ENCODE results near the gene SPOCK2. TPM values are rescaled to one million over a fixed set of nuclear protein-coding genes. Genes with fewer than 3 reads are reported as not detected.

The SPOCK2 gene
- polyA plus RNA-seq, 3 donors: 0.20 to 1.6 (median 0.45) TPM

GRCh38 chr10:72092987-72093386 lies 4.6 kb upstream of the SPOCK2 start:
- Mint-ChIP-seq H3K9me3 (peaks cover 0 to 9% (median 4%) of the 10 kb centered on the region in 7 donors), H3K36me3 (peaks cover 25 to 29% of the 10 kb centered on the region in 2 donors), H3K4me1 (peaks cover 33% of the 10 kb centered on the region), H3K27ac (no peak overlapping the region), H3K4me3 (no peak overlapping the region), H3K27me3 (ENCODE audit: low read depth in 3 of 3) (peaks cover 13 to 17% (median 13%) of the 10 kb centered on the region in 3 donors)
- intact Hi-C loops (cut with micrococcal nuclease): no loop called here
- Histone ChIP-seq H3K4me3 (replicated peaks in 1 of 3; ENCODE audit: low read depth in 2 of 3, low read length in 3 of 3) (no peak overlapping the region), H3K9me3 (replicated peaks in 1 of 2; ENCODE audit: control insufficient read depth in 1 of 2, insufficient read depth in 1 of 2, low read length in 2 of 2) (no peaks in the 10 kb centered on the region), H3K27me3 (ENCODE audit: control insufficient read depth in 2 of 2, insufficient read depth in 2 of 2, low read length in 2 of 2) (peaks cover 8 to 11% of the 10 kb centered on the region in 2 donors), H4K20me1 (ENCODE audit: insufficient read depth, low read length) (no peaks in the 10 kb centered on the region), H3K79me2 (ENCODE audit: insufficient read depth, low read length) (no peaks in the 10 kb centered on the region), H3K9ac (ENCODE audit: insufficient read depth, low read length, poor library complexity, severe bottlenecking) (no peak overlapping the region), H3K4me1 (ENCODE audit: control insufficient read depth in 1 of 2, insufficient read depth in 2 of 2, low read length in 2 of 2) (peaks cover 20 to 24% of the 10 kb centered on the region in 2 donors), H2AFZ (ENCODE audit: insufficient read depth, low read depth, low read length, poor library complexity, severe bottlenecking) (no peak overlapping the region), H3K4me2 (replicated peaks; ENCODE audit: extremely low read depth, low read length, poor library complexity, severe bottlenecking) (no peak overlapping the region), H3K27ac (ENCODE audit: low read depth in 1 of 2, low read length in 2 of 2) (no peak overlapping the region), H3K36me3 (replicated peaks in 1 of 2; ENCODE audit: control insufficient read depth in 1 of 2, insufficient read depth in 2 of 2, low read length in 2 of 2) (peaks cover 0 to 15% of the 10 kb centered on the region in 2 donors)
- no peak for DNase-seq
- TF ChIP-seq, protein P1, sequence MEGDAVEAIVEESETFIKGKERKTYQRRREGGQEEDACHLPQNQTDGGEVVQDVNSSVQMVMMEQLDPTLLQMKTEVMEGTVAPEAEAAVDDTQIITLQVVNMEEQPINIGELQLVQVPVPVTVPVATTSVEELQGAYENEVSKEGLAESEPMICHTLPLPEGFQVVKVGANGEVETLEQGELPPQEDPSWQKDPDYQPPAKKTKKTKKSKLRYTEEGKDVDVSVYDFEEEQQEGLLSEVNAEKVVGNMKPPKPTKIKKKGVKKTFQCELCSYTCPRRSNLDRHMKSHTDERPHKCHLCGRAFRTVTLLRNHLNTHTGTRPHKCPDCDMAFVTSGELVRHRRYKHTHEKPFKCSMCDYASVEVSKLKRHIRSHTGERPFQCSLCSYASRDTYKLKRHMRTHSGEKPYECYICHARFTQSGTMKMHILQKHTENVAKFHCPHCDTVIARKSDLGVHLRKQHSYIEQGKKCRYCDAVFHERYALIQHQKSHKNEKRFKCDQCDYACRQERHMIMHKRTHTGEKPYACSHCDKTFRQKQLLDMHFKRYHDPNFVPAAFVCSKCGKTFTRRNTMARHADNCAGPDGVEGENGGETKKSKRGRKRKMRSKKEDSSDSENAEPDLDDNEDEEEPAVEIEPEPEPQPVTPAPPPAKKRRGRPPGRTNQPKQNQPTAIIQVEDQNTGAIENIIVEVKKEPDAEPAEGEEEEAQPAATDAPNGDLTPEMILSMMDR (IDR thresholded peaks at IDR 0.05): no peak
- WGBS (ENCODE audit: insufficient coverage): 80% methylated on average over 1 of the region's 2 CpGs

GRCh38 chr10:72092171-72092924 lies 4.0 kb upstream of the SPOCK2 start:
- Mint-ChIP-seq H3K27ac (no peak overlapping the region), H3K4me3 (no peak overlapping the region), H3K36me3 (peaks cover 23 to 24% of the 10 kb centered on the region in 2 donors), H3K9me3 (peaks cover 0 to 13% (median 4%) of the 10 kb centered on the region in 7 donors), H3K27me3 (ENCODE audit: low read depth in 3 of 3) (peaks cover 16 to 24% (median 17%) of the 10 kb centered on the region in 3 donors), H3K4me1 (peaks cover 36% of the 10 kb centered on the region)
- Histone ChIP-seq H3K27ac (ENCODE audit: low read depth in 1 of 2, low read length in 2 of 2) (no peak overlapping the region), H3K4me1 (ENCODE audit: control insufficient read depth in 1 of 2, insufficient read depth in 2 of 2, low read length in 2 of 2) (peaks cover 27 to 29% of the 10 kb centered on the region in 2 donors), H3K79me2 (ENCODE audit: insufficient read depth, low read length) (no peaks in the 10 kb centered on the region), H3K4me2 (replicated peaks; ENCODE audit: extremely low read depth, low read length, poor library complexity, severe bottlenecking) (no peak overlapping the region), H3K27me3 (ENCODE audit: control insufficient read depth in 2 of 2, insufficient read depth in 2 of 2, low read length in 2 of 2) (peaks cover 14 to 16% of the 10 kb centered on the region in 2 donors), H3K4me3 (replicated peaks in 1 of 3; ENCODE audit: low read depth in 2 of 3, low read length in 3 of 3) (no peak overlapping the region), H3K9ac (ENCODE audit: insufficient read depth, low read length, poor library complexity, severe bottlenecking) (no peak overlapping the region), H3K36me3 (replicated peaks in 1 of 2; ENCODE audit: control insufficient read depth in 1 of 2, insufficient read depth in 2 of 2, low read length in 2 of 2) (peaks cover 0 to 15% of the 10 kb centered on the region in 2 donors), H3K9me3 (replicated peaks in 1 of 2; ENCODE audit: control insufficient read depth in 1 of 2, insufficient read depth in 1 of 2, low read length in 2 of 2) (no peaks in the 10 kb centered on the region), H2AFZ (ENCODE audit: insufficient read depth, low read depth, low read length, poor library complexity, severe bottlenecking) (no peak overlapping the region), H4K20me1 (ENCODE audit: insufficient read depth, low read length) (no peaks in the 10 kb centered on the region)
- WGBS (ENCODE audit: insufficient coverage): 100% methylated on average over 2 of the region's 8 CpGs
- DNase-seq: no peak
- TF ChIP-seq, protein P1 (IDR thresholded peaks at IDR 0.05): no peak
- intact Hi-C loops (cut with micrococcal nuclease): no loop called here
